GM12892 (cell line): ENCODE results near the gene METTL24.

ENCODE experiments used
- POLR2A ChIP-seq: IDR thresholded peaks from 2 replicates; pipeline ENCODE4 v1.6.1; 2011; ENCODE audit warnings: low read depth, low read length, control low read depth
- POLR2AphosphoS5 ChIP-seq: IDR thresholded peaks from 2 replicates; pipeline ENCODE4 v1.6.1; 2011; ENCODE audit warnings: low read depth, low read length, control low read depth
- TAF1 ChIP-seq: IDR thresholded peaks from 2 replicates; pipeline ENCODE4 v1.6.1; 2011; ENCODE audit warnings: low read depth, mild to moderate bottlenecking, control low read depth, low read length, borderline replicate concordance

GRCh38 chr6:110211753-110212152, 146.4 kb downstream of the METTL24 start:
- no peak for TF ChIP-seq POLR2AphosphoS5
- no peak for TF ChIP-seq POLR2A
- no peak for TF ChIP-seq TAF1
